GM21423 (cell line): Measurements from ENCODE around the gene FRMD4B.
"Not testable (repeated sequence)": the region's sequence is repeated elsewhere in the genome, so short reads cannot be mapped to it uniquely, and the experiment has no call there.

Source experiments
- ATAC-seq: cut with Tn5 transposase; IDR thresholded peaks from one replicate; pipeline ENCODE4 v1.9.1; 2021; ENCODE audit warnings: mild to moderate bottlenecking, moderate library complexity; ENCODE audit not compliant: unreplicated experiment

FRMD4B gene

DNA sequence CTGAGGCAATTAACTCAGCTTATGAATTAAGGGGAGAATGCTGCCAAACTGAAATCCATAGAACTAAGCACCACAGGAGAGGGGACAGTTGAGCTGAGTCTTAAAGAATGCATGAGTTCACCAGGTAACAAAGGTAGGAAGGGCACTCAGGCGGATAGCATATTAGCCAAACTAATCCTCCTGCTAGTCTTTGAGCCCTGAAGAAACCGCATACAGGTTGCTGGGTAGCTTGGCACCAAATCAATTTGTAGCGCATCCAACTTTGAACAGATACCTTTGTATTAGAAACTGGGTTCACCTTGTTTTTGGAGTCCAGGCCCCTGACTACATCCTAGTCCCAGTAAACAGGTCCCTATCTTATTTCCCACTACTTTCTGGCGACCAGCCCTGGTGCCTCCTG lies 93.7 kb downstream of the FRMD4B start:
- ATAC-seq = no peak

DNA sequence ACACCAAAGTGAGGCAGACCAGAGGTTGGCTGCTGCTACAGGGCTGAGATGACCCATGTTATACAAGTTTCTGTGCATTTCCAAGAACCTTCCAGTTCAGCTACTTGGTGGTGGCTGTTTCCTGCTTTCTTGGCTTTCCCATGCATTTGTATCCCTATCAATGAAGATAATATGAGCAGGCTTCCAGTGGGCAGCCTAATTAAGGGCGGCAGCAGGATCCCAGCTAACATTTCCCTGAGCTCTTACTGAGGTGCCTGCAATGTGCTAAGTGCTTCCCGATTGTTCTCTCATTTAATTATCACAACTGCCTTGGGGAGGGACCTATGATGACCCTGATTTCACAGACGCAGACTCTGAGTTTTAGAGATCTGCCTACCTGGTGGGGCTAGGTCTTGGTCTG lies 95.5 kb downstream of the FRMD4B start:
- ATAC-seq = no peak

DNA sequence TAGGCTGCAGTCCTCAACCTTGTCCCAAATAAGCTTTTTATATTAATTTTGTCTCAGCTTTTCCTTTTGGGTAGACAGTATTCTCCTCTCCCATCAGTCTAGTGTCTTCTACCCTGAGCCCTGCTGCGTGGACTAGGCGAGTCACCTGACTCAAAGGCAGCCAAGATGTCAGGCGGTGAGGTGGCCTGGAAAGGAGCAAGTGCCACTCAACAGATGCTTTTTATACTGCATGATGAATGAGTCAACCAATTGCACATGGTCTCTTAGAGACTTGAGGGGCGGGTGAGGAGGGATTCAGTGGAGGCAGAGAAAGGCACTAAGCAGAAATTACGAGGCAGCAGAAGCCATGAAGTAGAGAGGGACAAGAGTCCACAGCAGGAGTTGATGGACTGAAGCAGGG lies 95.9 kb downstream of the FRMD4B start:
- no peak for ATAC-seq

DNA sequence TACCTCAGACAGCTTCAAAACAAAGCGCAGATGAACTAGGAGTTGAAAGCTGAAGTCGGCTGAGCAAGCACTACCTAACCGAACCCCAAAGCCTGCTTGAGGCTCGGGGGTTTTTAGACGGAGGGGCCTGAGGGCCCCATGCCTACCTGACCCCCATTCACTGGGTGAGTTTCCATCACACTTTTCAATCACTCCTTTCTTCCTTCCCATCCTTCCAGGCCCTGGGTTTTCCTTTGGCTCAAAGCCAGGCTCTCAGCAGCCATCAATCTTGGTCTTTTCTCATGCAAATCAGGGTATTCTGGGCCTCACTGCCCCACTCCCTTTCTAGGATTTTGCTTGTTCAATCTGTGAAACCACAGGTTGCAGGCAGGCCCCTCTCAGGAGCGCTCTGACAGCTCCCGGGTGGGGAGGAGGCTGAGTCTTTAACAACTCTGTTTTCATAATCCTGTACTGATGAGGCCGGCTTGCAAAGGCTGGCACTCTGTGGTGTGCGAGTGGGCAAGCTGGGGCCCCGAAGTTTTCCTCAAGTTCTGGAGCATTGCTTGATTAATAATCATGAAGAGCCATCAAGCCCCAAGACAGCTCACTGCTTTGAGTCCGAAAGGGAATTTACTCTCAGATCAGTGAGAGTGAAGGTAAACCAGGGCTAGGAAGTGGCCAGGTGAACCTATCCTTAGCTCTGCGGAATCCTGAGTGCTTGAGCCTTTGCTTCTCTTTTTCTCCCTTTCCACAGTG lies 97.6 kb downstream of the FRMD4B start:
- ATAC-seq = no peak

DNA sequence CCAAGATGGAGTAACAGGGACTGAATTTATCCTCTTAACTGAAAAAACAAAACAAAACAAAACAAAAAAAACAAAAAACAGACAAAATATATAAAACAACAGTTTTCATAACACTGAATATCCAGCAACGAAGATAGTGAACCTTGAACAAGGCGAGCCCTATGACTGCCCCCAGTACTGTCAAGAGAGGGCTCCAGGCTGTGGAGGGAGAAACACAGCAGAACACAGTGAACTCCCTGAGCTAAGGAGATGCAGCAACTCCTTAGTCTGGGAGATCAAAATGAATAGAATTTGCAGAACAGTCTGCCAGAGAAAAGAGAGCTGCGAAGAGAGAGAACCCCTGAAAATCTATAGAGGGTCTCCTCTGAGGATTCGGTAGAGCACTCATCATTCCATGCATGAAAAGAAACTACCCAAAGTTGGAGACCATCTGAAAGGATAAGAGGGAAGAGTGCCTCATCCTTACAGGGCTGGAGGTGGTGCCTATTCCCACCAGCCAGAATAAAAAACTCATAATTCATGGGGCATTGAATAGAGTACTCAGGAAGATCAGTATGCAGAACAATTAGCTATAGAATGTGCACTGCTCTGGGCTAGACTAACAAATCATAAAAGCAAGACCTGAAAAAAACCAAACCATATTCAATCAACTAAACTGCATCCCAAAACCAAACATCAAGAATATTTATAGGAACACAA lies 101.8 kb downstream of the FRMD4B start:
- ATAC-seq = no peak

DNA sequence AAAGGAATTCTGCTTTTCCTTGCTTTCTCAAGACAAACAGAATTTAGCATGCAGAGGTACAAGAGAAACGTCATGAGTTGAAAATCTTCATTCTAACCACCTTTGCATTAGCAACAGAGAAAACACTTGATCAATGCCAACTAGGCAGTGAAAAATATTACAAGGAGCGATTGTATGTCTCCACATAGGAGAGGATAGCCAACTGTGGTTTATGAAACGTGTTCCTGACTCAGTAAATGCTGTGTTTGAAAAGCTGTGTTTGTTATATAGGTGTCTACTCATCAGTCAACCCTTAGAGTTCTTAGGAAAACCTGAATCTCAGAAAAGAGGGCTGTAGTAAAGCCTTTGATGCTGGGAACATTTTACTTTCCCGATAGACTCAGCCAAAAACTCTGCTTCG lies 102.4 kb downstream of the FRMD4B start:
- no peak for ATAC-seq

DNA sequence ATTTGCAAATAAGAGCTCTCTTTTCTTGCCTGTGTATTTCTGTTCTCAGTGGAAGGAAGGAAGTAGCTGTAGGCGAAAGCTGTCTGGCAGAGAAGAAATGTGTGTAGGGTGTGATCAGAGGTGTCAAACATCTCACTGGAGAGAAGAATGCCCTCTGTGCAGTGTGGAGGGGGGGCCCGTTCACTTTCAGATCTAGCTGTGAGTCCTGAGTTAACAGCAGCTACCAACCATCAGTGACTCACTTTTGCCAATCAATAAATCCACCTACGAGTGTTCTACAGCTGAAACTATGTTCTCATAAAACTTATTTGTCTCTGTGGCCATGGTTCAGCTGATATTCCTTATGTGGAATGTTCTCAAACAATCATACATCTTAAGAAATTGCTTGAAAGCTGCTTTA lies 103.7 kb downstream of the FRMD4B start:
- no peak for ATAC-seq

DNA sequence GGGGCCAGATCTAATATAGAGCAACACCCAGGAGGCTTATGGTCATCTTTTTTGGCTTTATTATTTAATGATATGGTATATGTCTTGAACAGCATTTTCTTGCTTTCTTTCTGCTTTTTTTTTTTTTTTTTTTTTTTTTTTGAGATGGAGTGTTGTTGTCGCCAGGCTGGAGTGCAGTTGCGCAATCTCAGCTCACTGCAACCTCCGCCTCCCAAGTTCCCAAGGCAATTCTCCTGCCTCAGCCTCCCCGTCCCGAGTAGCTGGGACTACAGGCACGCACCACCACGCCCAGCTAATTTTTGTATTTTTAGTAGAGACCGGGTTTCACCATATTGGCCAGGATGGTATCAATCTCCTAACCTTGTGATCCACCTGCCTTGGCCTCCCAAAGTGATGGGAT lies 108.5 kb downstream of the FRMD4B start:
- not testable (repeated sequence) for ATAC-seq

DNA sequence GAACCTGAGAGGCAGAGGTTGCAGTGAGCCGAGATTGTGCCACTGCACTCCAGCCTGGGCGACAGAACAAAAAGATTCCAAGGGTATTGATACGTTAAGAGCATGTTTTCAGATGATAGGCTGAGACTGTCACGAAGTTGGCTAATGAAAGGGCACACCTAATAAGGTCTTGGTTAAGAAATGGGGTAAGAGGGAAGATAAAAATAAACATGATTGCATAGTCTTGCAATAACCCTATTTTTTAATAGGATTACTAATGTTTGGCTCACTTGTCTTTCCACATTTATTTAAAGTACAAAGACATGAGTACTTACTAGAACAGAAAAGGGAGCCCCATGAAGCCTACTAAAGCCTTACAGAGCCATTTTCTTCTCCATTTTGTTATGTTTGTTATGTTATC lies 109.0 kb downstream of the FRMD4B start:
- ATAC-seq = no peak

DNA sequence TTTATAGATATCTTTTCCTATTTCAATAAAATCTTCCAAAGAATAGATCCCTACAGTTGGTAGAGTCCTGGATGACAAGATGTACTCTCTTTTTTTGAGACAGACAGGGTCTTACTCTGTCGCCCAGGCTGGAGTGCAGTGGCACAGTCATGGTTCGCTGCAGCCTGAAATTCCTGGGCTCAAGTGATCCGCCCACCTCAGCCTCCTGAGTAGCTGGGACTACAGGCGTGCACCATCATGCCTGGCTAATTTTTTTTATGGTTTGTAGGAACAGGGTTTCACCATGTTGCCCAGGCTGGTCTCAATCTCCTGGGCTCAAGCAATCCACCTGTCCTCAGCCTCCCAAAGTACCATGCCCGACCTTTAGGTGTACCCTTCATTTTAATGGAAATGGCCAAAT lies 109.7 kb downstream of the FRMD4B start:
- not testable (repeated sequence) for ATAC-seq

DNA sequence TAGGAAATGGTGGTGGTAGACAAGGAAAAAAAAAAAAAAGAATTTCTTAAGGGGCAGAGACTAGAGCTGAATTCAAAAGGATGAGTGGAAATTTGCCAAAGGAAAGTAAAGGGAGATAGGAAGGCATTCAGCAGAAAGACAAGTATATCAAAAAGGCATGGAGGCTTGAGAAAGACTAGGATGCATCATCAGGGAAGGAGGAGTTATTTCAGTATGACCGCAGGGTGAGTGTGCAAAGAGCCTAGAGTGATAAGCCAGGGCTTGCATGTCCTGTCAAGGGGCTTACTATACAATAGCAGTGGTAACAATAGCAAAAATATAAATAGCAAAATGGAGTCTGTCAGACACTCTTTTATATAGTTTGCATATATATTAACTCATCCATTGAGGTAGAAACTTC lies 112.0 kb downstream of the FRMD4B start:
- no peak for ATAC-seq

DNA sequence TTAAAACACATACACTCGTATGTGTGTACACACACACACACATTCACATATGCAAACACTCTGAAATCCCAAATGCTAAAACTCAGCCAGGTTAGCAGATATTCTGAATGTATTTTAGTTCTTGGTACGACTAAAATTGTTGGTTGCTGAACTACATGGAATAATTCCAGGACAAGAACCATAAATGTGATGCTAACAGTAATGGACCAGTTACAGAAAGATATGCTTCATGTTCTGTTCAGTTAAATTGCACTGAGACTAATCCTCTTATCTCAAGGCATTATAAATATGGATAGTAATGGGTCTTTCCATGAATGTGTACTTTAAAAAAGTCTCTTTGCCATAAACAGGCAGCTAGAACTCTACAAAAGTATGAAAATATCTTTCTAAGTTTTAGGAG lies 113.3 kb downstream of the FRMD4B start:
- no peak for ATAC-seq

DNA sequence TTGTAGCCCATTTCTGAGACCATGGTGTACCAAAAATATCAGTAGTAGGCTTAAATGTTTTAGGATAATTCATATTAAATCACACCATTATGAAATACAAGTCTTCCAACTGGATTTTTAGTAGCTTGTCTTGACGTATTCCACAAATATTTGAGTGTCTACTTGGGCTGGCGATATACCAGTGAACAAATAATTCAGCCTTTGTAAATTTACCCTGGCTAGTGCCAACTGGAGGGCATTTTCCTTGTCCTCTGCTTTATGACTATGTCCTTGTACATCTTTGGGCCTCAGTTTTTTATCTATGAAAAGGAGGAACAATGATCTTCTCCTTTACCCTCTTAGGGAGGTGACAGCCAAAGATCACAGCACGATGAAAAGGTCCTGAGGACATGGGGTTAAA lies 114.8 kb downstream of the FRMD4B start:
- no peak for ATAC-seq

DNA sequence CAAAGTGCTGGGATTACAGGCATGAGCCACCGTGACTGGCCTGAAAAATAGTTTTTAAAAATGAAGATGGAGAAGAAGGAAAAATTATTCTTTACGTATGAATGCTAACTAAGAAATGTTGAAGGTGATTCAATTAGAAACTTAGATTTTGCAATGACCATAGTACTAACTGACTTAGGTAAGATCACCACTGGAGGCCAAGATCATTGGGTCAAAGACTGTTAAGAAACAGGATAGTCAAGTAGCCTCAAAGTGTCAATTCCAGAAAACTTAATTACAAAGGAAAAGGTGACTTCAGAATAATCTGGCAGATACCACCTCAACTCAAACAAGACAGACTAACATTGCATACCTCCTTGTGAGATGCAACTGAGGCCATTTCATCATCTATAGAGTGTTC lies 119.3 kb downstream of the FRMD4B start:
- no peak for ATAC-seq

DNA sequence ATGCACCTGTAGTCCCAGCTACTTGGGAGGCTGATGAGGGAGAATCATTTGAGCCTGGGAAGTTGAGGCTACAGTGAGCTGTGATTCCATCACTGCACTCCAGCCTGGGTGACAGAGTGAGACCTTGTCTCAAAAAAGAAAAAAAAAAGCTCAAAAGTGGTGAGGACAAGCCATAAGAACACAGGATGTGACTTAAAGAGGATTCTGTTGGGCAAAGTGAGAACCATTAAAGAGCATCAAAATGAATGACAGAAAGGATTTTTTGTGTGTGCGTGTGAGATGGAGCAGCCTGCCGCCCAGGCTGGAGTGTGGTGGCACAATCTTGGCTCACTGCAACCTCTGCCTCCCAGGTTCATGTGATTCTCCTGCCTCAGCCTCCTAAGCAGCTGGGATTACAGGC lies 119.8 kb downstream of the FRMD4B start:
- not testable (repeated sequence) for ATAC-seq

DNA sequence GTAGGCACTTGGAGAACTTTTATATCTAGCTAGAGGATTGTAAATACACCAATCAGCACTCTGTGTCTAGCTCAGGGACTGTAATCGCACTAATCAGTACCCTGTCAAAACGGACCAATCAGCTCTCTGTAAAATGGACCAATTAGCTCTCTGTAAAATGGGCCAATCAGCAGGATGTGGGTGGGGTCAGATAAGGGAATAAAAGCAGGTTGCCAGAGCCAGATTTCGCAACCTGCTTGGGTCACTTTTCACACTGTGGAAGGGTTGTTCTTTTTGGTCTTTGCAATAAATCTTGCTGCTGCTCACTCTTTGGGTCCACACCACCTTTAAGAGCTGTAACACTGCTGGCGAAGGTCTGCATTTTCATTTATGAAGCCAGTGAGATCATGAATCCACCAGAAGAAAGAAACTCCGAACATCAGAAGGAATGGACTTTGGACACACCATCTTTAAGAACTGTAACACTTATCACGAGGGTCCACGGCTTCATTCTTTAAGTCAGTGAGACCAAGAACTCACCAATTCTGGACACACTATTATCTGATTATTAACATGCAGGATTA lies 125.0 kb downstream of the FRMD4B start:
- not testable (repeated sequence) for ATAC-seq

DNA sequence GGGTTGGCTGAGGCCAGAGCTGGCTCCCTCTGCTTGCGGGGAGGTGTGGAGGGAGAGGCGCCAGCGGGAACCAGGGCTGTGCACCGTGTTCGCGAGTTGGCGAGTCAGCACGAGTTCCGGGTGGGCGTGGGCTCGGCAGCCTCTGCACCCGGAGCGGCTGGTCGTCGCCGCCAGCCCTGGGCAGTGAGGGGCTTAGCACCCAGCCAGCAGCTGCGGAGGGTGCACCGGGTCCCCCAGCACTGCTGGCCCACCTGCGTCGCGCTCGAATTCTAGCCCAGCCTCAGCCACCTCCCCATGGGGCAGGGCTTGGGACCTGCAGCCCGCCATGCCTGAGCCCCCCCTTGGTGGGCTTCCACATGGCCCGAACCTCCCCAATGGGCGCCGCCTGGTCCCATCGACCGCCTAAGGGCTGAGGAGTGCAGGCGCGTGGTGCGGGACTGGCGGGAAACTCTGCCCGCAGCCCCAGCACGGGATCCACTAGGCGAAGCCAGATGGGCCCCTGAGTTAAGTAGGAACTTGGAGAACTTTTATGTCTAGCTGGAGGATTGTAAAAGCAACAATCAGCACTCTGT lies 125.6 kb downstream of the FRMD4B start:
- no peak for ATAC-seq

DNA sequence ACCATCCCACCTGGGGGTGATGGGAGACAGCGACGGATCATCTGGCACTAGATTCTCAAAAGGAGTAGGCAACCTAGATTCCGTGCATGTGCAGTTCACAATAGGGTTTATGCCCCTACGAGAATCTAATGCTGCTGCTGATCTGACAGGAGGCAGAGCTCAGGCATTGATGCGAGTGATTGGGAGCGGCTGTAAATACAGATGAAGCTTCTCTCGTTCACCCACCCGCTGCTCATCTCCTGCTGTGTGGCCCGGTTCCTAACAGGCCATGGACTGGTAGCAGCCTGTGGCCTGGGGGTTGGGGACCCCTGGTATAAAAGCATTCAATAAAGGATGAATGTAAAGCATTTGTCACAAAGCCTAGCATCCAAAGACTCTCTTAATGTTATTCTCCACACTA lies 126.8 kb downstream of the FRMD4B start:
- ATAC-seq = no peak

DNA sequence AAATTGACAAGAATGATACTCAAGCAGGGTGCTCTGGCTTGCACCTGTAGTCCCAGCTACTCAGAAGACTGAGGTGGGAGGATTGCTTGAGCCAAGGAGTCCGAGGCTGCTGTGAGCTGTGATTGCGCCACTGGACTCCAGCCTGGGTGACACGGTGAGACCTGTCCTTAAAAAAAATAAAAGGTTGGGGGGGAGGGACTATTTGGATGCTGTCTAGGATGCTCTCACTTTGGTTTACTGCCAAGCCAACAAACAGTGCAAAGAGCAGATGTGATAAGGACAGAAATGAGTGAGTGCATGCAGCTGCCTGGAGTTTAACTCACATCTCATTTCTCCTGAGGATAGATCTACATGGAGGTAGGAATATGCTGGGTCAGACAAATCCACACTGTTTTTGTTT lies 130.0 kb downstream of the FRMD4B start:
- no peak for ATAC-seq

DNA sequence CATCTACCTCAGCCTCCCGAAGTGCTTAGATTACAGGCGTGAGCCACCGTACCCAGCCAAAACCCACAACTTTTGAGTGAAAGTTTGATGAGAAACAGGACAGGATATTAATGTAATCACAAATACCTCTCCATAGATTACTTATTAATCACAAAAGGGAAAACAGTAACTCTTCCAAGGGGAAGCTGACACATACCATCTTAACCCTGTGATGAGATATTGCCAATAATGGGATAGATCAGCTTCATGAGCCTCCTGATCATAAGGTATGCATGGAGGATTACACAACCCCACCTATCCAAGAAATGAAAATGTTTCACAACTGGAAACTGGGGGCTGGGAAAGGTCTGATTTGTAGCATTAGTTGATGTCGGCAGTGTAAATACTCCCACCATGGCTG lies 131.5 kb downstream of the FRMD4B start:
- ATAC-seq = no peak

DNA sequence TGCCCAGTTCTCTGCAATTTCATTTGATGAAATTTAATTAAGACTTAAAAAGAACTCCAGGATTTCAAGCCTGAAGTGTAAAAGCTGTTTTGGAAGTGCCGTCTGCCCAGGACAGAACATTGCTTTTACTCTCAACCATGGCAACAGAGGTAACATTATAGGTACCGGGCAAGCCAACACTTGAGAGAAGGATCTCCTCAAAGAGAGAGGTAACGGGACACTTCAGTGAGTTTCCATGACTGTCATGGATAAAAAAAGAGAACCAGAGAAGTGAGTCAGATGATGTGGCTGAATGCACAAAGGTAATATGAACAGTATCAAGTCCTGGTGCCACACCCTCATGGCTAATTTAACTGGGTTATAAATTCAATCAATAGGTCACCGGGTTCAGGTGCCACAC lies 133.3 kb downstream of the FRMD4B start:
- no peak for ATAC-seq

DNA sequence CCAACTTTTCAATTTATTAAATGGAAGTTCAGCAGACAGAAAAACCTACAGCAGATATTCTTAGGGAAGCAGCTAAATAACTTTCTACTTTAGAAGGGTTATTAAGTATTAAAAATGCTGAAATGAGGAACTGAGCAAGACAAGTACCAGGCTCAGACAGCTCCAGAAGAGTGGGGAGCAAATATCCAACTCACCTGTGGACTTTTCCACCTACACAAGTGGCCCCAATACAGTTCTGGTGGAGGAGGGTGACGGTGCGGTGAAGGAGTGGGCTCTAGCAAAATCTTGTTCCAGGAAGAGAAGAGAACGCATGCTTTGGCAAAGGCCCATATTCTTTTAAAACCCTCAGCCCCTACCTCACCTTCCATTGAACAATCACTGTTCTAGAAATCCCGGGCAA lies 133.7 kb downstream of the FRMD4B start:
- ATAC-seq = no peak
